ENCODE data around the gene IL12RB2.
A peak's percentile ranks its signal among the peaks of the same experiment; 100 is the strongest.

The IL12RB2 gene

GRCh38 chr1:67308136-67308535 is 463 bp downstream of the IL12RB2 start:
- in situ Hi-C loops (cut with HindIII; ENCODE audit: low pct_ligation_motif_present, low pct_unique_long_range_greater_than_20kb, low sequenced_read_pairs): no loop called here
- no peak for DNase-seq

- DNase-seq: no peak
- in situ Hi-C loops (cut with HindIII; ENCODE audit: low pct_ligation_motif_present, low pct_unique_long_range_greater_than_20kb, low sequenced_read_pairs): no loop called here
Measured at GRCh38 chr1:67312615-67313014, 4.9 kb downstream of the IL12RB2 start.

- in situ Hi-C loops (cut with HindIII; ENCODE audit: low pct_ligation_motif_present, low pct_unique_long_range_greater_than_20kb, low sequenced_read_pairs): no loop called here
- DNase-seq: no peak
Measured at GRCh38 chr1:67313934-67314671, 6.4 kb downstream of the IL12RB2 start.

GRCh38 chr1:67314696-67315095 is 7.0 kb downstream of the IL12RB2 start:
- no peak for DNase-seq
- in situ Hi-C loops (cut with HindIII; ENCODE audit: low pct_ligation_motif_present, low pct_unique_long_range_greater_than_20kb, low sequenced_read_pairs): no loop called here

GRCh38 chr1:67316180-67316902 is 8.7 kb downstream of the IL12RB2 start:
- in situ Hi-C loops (cut with HindIII; ENCODE audit: low pct_ligation_motif_present, low pct_unique_long_range_greater_than_20kb, low sequenced_read_pairs): no loop called here
- DNase-seq: no peak

- in situ Hi-C loops (cut with HindIII; ENCODE audit: low pct_ligation_motif_present, low pct_unique_long_range_greater_than_20kb, low sequenced_read_pairs): no loop called here
- no peak for DNase-seq
Measured at GRCh38 chr1:67316918-67317317, 9.2 kb downstream of the IL12RB2 start.

GRCh38 chr1:67317803-67318202 is 10.1 kb downstream of the IL12RB2 start:
- no peak for DNase-seq
- in situ Hi-C loops (cut with HindIII; ENCODE audit: low pct_ligation_motif_present, low pct_unique_long_range_greater_than_20kb, low sequenced_read_pairs): no loop called here

- no peak for DNase-seq
- in situ Hi-C loops (cut with HindIII; ENCODE audit: low pct_ligation_motif_present, low pct_unique_long_range_greater_than_20kb, low sequenced_read_pairs): no loop called here
Measured at GRCh38 chr1:67322442-67322841, 14.8 kb downstream of the IL12RB2 start.

GRCh38 chr1:67323087-67323486 is 15.4 kb downstream of the IL12RB2 start:
- in situ Hi-C loops (cut with HindIII; ENCODE audit: low pct_ligation_motif_present, low pct_unique_long_range_greater_than_20kb, low sequenced_read_pairs): no loop called here
- no peak for DNase-seq

GRCh38 chr1:67324068-67324467 is 16.4 kb downstream of the IL12RB2 start:
- no peak for DNase-seq
- in situ Hi-C loops (cut with HindIII; ENCODE audit: low pct_ligation_motif_present, low pct_unique_long_range_greater_than_20kb, low sequenced_read_pairs): no loop called here

GRCh38 chr1:67327864-67328466 is 20.3 kb downstream of the IL12RB2 start:
- in situ Hi-C loops (cut with HindIII; ENCODE audit: low pct_ligation_motif_present, low pct_unique_long_range_greater_than_20kb, low sequenced_read_pairs): no loop called here
- no peak for DNase-seq

- in situ Hi-C loops (cut with HindIII; ENCODE audit: low pct_ligation_motif_present, low pct_unique_long_range_greater_than_20kb, low sequenced_read_pairs): no loop called here
Measured at GRCh38 chr1:67332653-67333529, 25.2 kb downstream of the IL12RB2 start.

GRCh38 chr1:67333603-67334002 is 25.9 kb downstream of the IL12RB2 start:
- in situ Hi-C loops (cut with HindIII; ENCODE audit: low pct_ligation_motif_present, low pct_unique_long_range_greater_than_20kb, low sequenced_read_pairs): no loop called here

More at GRCh38 chr1:67332653-67333529, 25.2 kb downstream of the IL12RB2 start:
- DNase-seq: no peak

GRCh38 chr1:67335411-67335810 is 27.7 kb downstream of the IL12RB2 start:
- in situ Hi-C loops (cut with HindIII; ENCODE audit: low pct_ligation_motif_present, low pct_unique_long_range_greater_than_20kb, low sequenced_read_pairs): no loop called here

More at GRCh38 chr1:67333603-67334002, 25.9 kb downstream of the IL12RB2 start:
- DNase-seq: no peak

GRCh38 chr1:67336157-67336556 is 28.5 kb downstream of the IL12RB2 start:
- no peak for DNase-seq
- in situ Hi-C loops (cut with HindIII; ENCODE audit: low pct_ligation_motif_present, low pct_unique_long_range_greater_than_20kb, low sequenced_read_pairs): no loop called here

More at GRCh38 chr1:67335411-67335810, 27.7 kb downstream of the IL12RB2 start:
- DNase-seq: no peak

- DNase-seq: no peak
- in situ Hi-C loops (cut with HindIII; ENCODE audit: low pct_ligation_motif_present, low pct_unique_long_range_greater_than_20kb, low sequenced_read_pairs): no loop called here
Measured at GRCh38 chr1:67336783-67337182, 29.1 kb downstream of the IL12RB2 start.

- DNase-seq: no peak
- in situ Hi-C loops (cut with HindIII; ENCODE audit: low pct_ligation_motif_present, low pct_unique_long_range_greater_than_20kb, low sequenced_read_pairs): no loop called here
Measured at GRCh38 chr1:67338642-67339041, 31.0 kb downstream of the IL12RB2 start.

- peak; percentile 50 for DNase-seq
- in situ Hi-C loops (cut with HindIII; ENCODE audit: low pct_ligation_motif_present, low pct_unique_long_range_greater_than_20kb, low sequenced_read_pairs): no loop called here
Measured at GRCh38 chr1:67339623-67340343, 32.1 kb downstream of the IL12RB2 start.
